Keratinocyte (primary cell): ENCODE data around the gene SLAIN2.

Experiments used
- EZH2 ChIP-seq: IDR thresholded peaks from one replicate; pipeline ENCODE4 v1.6.1; 2012; ENCODE audit warnings: inconsistent platforms, mild to moderate bottlenecking, low read length, moderate library complexity
- TF ChIP-seq, protein P1 (sequence below), 3 experiments: IDR thresholded peaks in 1 of 3; conservative IDR thresholded peaks in 1 of 3; optimal IDR thresholded peaks in 1 of 3; 2 replicates in 2 of 3; 3 replicates in 1 of 3; pipeline versions ENCODE3 to v1.5.1; 2011; ENCODE audit warnings: low read length in 3 of 3, mild to moderate bottlenecking in 3 of 3, moderate library complexity in 2 of 3, control low read depth in 1 of 3, inconsistent platforms in 1 of 3; ENCODE audit not compliant: insufficient read depth in 2 of 3; ENCODE audit errors: extremely low read depth in 1 of 3

DNA sequence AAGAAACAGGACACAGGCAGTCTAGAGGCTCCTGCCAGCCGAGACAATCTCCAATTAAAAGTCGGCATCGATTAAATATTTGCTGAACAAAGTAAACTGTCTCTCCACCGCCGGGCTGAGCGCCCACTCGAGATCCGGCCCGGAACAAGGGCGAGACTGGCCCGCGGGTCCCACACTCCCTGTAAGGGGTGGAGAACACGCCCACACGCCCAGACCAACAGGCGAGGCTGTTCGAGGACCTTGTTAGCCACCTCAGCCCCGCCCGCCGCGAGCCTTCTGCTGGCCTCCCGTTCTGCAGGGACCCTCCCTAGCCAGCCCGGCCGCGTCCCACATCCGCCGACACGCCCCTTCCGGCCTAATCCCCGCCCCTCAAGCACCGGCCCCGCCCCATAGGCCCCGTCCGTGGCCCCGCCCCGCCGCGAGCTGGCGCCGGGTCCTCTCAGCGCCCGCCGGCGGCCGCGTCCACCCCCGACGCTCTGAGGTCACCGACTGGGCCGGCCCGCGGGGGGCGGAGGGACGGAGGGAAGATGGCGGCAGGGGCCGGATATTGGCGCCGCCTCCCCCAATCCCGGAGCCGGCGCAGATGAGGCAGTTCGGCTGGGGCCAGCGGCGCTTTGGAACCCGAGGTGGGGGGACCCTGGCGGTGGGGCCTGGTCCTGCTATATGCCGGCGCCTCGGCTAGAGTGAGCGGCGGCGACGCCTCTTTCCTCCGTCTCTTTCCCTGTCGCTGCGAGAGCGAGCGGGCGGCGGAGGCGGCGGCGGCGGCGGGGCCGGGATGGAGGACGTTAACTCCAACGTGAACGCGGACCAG, at the start of gene SLAIN2:
- TF ChIP-seq, protein P1, sequence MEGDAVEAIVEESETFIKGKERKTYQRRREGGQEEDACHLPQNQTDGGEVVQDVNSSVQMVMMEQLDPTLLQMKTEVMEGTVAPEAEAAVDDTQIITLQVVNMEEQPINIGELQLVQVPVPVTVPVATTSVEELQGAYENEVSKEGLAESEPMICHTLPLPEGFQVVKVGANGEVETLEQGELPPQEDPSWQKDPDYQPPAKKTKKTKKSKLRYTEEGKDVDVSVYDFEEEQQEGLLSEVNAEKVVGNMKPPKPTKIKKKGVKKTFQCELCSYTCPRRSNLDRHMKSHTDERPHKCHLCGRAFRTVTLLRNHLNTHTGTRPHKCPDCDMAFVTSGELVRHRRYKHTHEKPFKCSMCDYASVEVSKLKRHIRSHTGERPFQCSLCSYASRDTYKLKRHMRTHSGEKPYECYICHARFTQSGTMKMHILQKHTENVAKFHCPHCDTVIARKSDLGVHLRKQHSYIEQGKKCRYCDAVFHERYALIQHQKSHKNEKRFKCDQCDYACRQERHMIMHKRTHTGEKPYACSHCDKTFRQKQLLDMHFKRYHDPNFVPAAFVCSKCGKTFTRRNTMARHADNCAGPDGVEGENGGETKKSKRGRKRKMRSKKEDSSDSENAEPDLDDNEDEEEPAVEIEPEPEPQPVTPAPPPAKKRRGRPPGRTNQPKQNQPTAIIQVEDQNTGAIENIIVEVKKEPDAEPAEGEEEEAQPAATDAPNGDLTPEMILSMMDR (optimal IDR thresholded peaks at IDR 0.05 in 1 of 3, IDR thresholded peaks at IDR 0.05 in 1 of 3, conservative IDR thresholded peaks at IDR 0.05 in 1 of 3; ENCODE audit: extremely low read depth in 1 of 3, insufficient read depth in 2 of 3, low read length in 3 of 3): peak in 1 of 3 experiments; percentile 44
- no peak for TF ChIP-seq EZH2
